NB4 (cell line): Measurements from ENCODE around the gene VEPH1.

ENCODE experiments used
- CTCF ChIP-seq: IDR thresholded peaks from one replicate; pipeline ENCODE4 v1.5.1; 2012; ENCODE audit warnings: low read depth, low read length
- MAX ChIP-seq: IDR thresholded peaks from 2 replicates; pipeline ENCODE4 v1.6.1; 2011; ENCODE audit warnings: low read depth, low read length

- TF ChIP-seq MAX = no peak
- no peak for TF ChIP-seq CTCF
These were observed 169.6 kb downstream of the VEPH1 start for GRCh38 chr3:157333551-157333991.
